Left ventricle myocardium inferior (tissue), 1 donor: ENCODE data around the gene CRISPLD2. TPM values are rescaled to one million over a fixed set of nuclear protein-coding genes. Genes with fewer than 3 reads are reported as not detected.

Source experiments
- DNase-seq: peaks from one replicate; pipeline ENCODE4 v3.0.0-alpha.2; 2020
- H3K27ac ChIP-seq: fragments of 200-600 bp; replicated peaks from 2 replicates; pipeline ENCODE4 v1.8.0; 2021
- H3K27me3 ChIP-seq: fragments of 200-600 bp; 2 replicates; pipeline ENCODE4 v1.8.0; 2021; ENCODE audit warnings: low read depth
- H3K36me3 ChIP-seq: fragments of 200-600 bp; 2 replicates; pipeline ENCODE4 v1.8.0; 2021
- H3K4me1 ChIP-seq: fragments of 200-600 bp; 2 replicates; pipeline ENCODE4 v1.8.0; 2021
- H3K4me3 ChIP-seq: fragments of 200-600 bp; 2 replicates; pipeline ENCODE4 v1.8.0; 2021; ENCODE audit warnings: mild to moderate bottlenecking, moderate library complexity
- H3K9me3 ChIP-seq: fragments of 200-600 bp; replicated peaks from 2 replicates; pipeline ENCODE4 v1.8.0; 2021
- CTCF ChIP-seq: fragments of 200-600 bp; IDR thresholded peaks from 2 replicates; pipeline ENCODE4 v1.8.0; 2021; ENCODE audit warnings: antibody characterized with exemption, mild to moderate bottlenecking, borderline replicate concordance
- intact Hi-C: fragments of 100-400 bp; cut with micrococcal nuclease; formaldehyde crosslinking; loops from one replicate; pipeline ENCODE4 v1.11.0; 2022
- total RNA-seq: library from RNA; stranded (reverse); fragmentation: NEBNext Ultra II Directional; extraction: Animal tissue kit (Norgen Biotek cat#: 25700); gene quantifications from one replicate; pipeline ENCODE4 v1.2.1, GENCODE V29; 2021
- donor health status: DM: no; HTN: yes; CAD: no; lungs with severe emphysema.

The CRISPLD2 gene
- total RNA-seq, 1 donor from 2014 or later, result 12.8 TPM

- intact Hi-C loops, result no loop called here
- H3K9me3 ChIP-seq, result no peaks in the 10 kb centered on the region
- no peak for TF ChIP-seq CTCF
- H3K4me1 ChIP-seq, result peaks cover 4% of the 10 kb centered on the region
- H3K27me3 ChIP-seq, result no peaks in the 10 kb centered on the region
- H3K27ac ChIP-seq, result no peak overlapping the region
- peaks cover 52% of the 10 kb centered on the region for H3K36me3 ChIP-seq
- no peak overlapping the region for H3K4me3 ChIP-seq
- no peak for DNase-seq
These were observed 54.8 kb downstream of the CRISPLD2 start for GRCh38 chr16:84874553-84874952.

DNA sequence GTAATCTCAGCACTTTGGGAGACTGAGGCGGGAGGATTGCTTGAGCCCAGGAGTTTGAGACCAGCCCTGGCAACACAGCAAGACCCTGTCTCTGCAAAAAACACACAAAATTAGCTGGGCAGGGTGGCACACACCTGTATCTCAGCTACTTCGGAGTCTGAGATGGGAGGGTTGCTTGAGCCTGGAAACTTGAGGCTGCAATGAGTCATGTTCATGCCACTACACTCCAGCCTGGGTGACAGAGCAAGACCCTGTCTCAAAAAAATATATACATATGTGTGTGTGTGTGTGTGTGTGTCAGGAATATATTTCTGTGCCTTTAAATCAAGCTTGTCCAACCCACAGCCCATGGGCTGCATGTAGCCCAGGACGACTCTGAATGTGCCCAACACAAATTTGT is 55.2 kb downstream of the CRISPLD2 start:
- no peak overlapping the region for H3K27ac ChIP-seq
- intact Hi-C loops, result no loop called here
- TF ChIP-seq CTCF, result no peak
- no peaks in the 10 kb centered on the region for H3K9me3 ChIP-seq
- H3K36me3 ChIP-seq, result peaks cover 49% of the 10 kb centered on the region
- H3K4me1 ChIP-seq, result peaks cover 4% of the 10 kb centered on the region
- no peak for DNase-seq
- no peaks in the 10 kb centered on the region for H3K27me3 ChIP-seq
- H3K4me3 ChIP-seq, result no peak overlapping the region

DNA sequence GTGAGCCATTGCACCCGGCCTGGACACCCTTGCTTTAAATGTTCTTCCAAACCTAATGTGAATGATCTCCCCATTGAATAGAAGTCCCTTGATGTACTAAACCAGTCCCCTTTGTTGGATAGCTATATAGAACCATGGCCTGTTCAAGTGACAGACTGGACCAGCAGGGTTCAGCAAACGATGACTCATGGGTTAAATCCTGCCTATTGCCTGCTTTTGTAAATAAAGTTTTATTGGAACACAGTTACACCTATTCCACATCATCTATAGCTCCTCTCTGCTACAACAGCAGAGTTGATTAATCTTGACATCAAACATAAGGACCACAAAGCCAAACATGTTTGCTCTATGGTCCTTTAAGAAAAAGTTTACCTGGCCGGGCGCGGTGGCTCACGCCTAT is 56.1 kb downstream of the CRISPLD2 start:
- Histone ChIP-seq H3K27me3 (no peaks in the 10 kb centered on the region), H3K4me1 (peaks cover 4% of the 10 kb centered on the region), H3K9me3 (no peaks in the 10 kb centered on the region), H3K36me3 (peaks cover 49% of the 10 kb centered on the region), H3K27ac (no peak overlapping the region), H3K4me3 (no peak overlapping the region)
- TF ChIP-seq CTCF, result no peak
- intact Hi-C loops, result no loop called here
- no peak for DNase-seq

GRCh38 chr16:84876873-84877606 is 57.3 kb downstream of the CRISPLD2 start:
- intact Hi-C loops, result no loop called here
- peaks cover 58% of the 10 kb centered on the region for H3K36me3 ChIP-seq
- H3K4me1 ChIP-seq, result peaks cover 11% of the 10 kb centered on the region
- H3K4me3 ChIP-seq, result no peak overlapping the region
- no peak for TF ChIP-seq CTCF
- H3K27ac ChIP-seq, result no peak overlapping the region
- H3K27me3 ChIP-seq, result peaks cover 6% of the 10 kb centered on the region
- no peaks in the 10 kb centered on the region for H3K9me3 ChIP-seq
- DNase-seq, result peak; percentile 6

GRCh38 chr16:84878770-84879169 is 59.0 kb downstream of the CRISPLD2 start:
- intact Hi-C loops, result no loop called here
- Histone ChIP-seq H3K4me1 (peaks cover 11% of the 10 kb centered on the region), H3K27me3 (peaks cover 6% of the 10 kb centered on the region), H3K4me3 (no peak overlapping the region), H3K27ac (no peak overlapping the region), H3K36me3 (peaks cover 44% of the 10 kb centered on the region), H3K9me3 (no peaks in the 10 kb centered on the region)
- TF ChIP-seq CTCF, result no peak
- no peak for DNase-seq
